Brain microvascular endothelial cell (primary cell): Measurements from ENCODE around the gene CHST11.

Source experiments
- DNase-seq: peaks from one replicate; pipeline ENCODE4 v3.0.0-alpha.2; 2020
- H3K27ac ChIP-seq: fragments of 250-450 bp; sonication (Bioruptor Pico); 2 replicates; pipeline ENCODE4 v1.5.1; 2020; ENCODE audit warnings: mild to moderate bottlenecking, moderate library complexity
- H3K27me3 ChIP-seq: fragments of 250-450 bp; sonication (Bioruptor Pico); replicated peaks from 2 replicates; pipeline ENCODE4 v1.5.1; 2020; ENCODE audit warnings: mild to moderate bottlenecking
- H3K36me3 ChIP-seq: fragments of 250-450 bp; sonication (Bioruptor Pico); replicated peaks from 2 replicates; pipeline ENCODE4 v1.5.1; 2020; ENCODE audit warnings: mild to moderate bottlenecking
- H3K4me3 ChIP-seq: 2 replicates; pipeline ENCODE4 v1.5.1; 2011; ENCODE audit warnings: low read depth, mild to moderate bottlenecking, control low read depth, low read length, moderate library complexity
- in situ Hi-C: cut with HindIII; loops from 2 replicates; pipeline ENCODE4 v1.10.0; 2017; ENCODE audit warnings: low sequenced_read_pairs, low pct_ligation_motif_present
- TF ChIP-seq, protein P1 (sequence below): IDR thresholded peaks from 2 replicates; pipeline ENCODE4 v1.5.1; 2011; ENCODE audit warnings: low read depth, mild to moderate bottlenecking, moderate library complexity, low read length, control low read depth, inconsistent platforms; ENCODE audit errors: missing control alignments

Gene CHST11

DNA sequence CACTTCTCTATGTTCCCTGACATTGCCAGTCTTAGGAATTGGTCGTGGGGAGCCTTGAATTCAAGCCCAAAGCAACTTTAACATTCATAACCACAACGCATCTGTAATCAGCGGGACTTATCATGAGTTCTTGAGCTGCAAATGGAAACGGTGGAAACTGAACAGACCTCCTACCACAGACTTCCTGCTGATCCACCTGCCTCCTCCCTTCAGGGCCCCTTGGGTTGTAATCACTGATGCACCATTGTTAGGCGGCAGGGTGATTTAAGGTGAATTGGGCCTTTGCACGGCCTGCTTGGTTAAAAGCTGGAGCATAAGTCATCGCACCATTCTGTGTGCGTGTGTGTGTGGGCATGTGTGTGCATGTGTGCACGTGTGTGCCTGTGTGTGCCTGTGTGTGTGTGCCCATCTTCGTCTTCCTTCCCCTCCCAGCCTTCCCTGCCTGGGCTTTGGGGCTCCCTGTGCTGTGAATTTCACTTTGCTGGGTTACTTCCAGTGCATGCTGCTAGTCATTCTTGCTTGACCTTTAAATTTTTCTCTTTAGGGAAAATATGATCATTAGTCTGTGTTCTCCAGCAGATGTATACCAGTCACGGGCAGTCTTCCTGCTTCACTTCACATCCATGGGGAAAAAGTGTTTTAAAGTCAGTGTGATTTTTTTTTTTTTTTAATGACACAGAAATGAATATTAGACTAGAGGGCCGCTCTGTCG is 29.1 kb downstream of the CHST11 start:
- Histone ChIP-seq H3K27me3 (no peaks in the 10 kb centered on the region), H3K4me3 (no peak overlapping the region), H3K36me3 (no peaks in the 10 kb centered on the region), H3K27ac (no peak overlapping the region)
- TF ChIP-seq, protein P1, sequence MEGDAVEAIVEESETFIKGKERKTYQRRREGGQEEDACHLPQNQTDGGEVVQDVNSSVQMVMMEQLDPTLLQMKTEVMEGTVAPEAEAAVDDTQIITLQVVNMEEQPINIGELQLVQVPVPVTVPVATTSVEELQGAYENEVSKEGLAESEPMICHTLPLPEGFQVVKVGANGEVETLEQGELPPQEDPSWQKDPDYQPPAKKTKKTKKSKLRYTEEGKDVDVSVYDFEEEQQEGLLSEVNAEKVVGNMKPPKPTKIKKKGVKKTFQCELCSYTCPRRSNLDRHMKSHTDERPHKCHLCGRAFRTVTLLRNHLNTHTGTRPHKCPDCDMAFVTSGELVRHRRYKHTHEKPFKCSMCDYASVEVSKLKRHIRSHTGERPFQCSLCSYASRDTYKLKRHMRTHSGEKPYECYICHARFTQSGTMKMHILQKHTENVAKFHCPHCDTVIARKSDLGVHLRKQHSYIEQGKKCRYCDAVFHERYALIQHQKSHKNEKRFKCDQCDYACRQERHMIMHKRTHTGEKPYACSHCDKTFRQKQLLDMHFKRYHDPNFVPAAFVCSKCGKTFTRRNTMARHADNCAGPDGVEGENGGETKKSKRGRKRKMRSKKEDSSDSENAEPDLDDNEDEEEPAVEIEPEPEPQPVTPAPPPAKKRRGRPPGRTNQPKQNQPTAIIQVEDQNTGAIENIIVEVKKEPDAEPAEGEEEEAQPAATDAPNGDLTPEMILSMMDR, result no peak
- no peak for DNase-seq
- in situ Hi-C loops, result no loop called here

DNA sequence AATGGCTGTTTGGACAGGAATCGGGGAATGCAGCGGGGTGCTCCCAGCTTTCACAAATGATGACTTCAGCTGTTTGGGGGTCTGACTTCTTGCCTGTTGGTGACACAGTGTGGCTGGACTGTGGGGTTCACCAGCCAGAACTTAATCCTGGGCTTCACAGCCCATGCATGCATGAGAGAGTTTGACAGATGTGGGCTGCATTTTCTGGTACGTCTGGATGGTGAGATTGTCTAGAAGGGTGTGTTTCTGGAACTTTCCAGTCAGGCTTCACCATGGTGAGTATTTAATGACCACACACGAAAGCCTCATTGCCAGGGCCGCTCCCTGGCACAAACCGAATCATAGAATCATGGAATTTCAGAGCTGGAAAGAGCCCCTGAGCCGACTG is 29.6 kb downstream of the CHST11 start:
- Histone ChIP-seq H3K27me3 (no peaks in the 10 kb centered on the region), H3K36me3 (no peaks in the 10 kb centered on the region), H3K27ac (no peak overlapping the region), H3K4me3 (no peak overlapping the region)
- DNase-seq, result no peak
- in situ Hi-C loops, result no loop called here
- TF ChIP-seq, protein P1, result no peak

DNA sequence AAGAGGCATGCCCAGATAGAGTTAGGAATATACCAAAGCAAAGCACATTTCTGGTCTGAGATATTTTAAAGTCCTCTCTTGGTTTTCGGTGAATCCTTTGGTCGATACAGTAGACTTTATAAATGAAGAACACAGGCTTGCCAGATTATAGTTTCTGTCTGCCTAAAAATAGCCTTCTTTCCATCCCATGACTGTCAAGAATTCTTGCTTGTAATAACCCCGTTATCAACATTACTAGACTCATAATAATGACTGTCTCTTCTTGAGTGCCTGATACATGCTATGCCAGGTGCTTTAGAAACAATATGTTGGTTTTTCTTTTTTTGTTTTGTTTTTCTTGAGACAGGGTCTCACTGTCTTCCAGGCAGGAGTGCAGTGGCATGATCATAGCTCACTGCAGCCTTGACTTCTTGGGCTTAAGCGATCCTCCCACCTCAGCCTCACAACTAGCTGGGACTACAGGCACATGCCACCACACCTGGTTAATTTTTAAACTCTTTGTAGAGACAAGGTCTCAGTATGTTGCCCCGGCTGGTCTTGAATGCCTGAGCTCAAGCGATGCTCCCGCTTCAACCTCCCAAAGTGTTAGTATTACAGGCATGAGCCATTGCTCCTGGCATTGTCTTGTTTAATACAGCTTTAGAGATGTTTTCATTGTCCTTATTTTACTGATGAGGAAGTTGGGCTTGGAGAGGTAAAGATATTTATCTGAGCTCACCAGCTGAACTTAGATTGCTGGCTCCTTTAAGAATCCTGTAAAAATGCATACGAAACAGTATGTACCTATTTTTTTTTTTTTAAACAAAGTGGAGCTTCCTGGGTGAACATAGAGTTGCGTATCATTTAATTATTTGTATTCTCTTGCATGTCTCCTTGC is 30.4 kb downstream of the CHST11 start:
- Histone ChIP-seq H3K36me3 (no peaks in the 10 kb centered on the region), H3K27me3 (no peaks in the 10 kb centered on the region), H3K27ac (no peak overlapping the region), H3K4me3 (no peak overlapping the region)
- no peak for DNase-seq
- in situ Hi-C loops, result no loop called here
- TF ChIP-seq, protein P1, result no peak

DNA sequence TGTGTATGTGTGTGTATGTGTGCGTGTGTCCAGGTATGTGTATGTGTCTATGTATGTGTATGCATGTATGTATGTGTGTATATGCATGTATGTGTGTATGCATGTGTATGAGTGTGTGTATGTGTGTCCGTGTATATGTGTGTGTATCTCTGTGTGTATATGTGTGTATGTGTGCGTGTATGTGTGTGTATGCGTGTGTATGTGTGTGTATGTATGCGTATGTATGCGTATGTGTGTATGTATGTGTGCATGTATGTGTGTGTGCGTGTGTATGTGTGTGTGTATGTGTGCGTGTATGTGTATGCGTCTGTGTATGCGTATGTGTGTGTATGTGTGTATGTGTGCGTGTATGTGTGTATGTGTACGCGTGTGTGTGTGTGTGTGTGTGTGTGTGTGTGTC is 31.6 kb downstream of the CHST11 start:
- no peaks in the 10 kb centered on the region for H3K36me3 ChIP-seq
- TF ChIP-seq, protein P1, result no peak
- H3K4me3 ChIP-seq, result no peak overlapping the region
- in situ Hi-C loops, result no loop called here
- H3K27me3 ChIP-seq, result no peaks in the 10 kb centered on the region
- no peak for DNase-seq
- no peak overlapping the region for H3K27ac ChIP-seq

DNA sequence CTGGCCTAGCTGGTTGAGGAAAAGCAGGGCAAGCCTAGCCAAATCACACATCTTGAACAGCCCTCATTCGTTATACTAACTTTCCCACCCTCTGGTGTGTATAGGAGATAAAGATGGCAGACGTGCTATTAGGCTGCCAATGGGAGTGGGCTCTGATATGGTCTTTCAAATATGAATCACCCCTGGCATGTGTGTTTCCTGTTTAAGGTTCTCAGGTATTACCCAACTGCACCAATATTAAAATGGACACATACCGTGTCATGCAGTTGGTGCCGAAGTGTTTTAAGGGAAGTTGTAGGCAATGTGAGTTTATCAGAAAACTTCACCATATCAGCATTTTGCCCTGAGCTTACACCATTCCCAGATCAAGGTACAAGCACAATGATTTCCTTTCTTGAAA is 33.4 kb downstream of the CHST11 start:
- Histone ChIP-seq H3K36me3 (no peaks in the 10 kb centered on the region), H3K27ac (no peak overlapping the region)
- no peak for DNase-seq

More for the DNA sequence above, 33.4 kb downstream of the CHST11 start:
- Histone ChIP-seq H3K4me3 (no peak overlapping the region), H3K27me3 (no peaks in the 10 kb centered on the region)
- TF ChIP-seq, protein P1, result no peak
- in situ Hi-C loops, result no loop called here
